Naive B cell (primary cell): ENCODE results near the gene MYBPHL. TPM values are rescaled to one million over a fixed set of nuclear protein-coding genes. Genes with fewer than 3 reads are reported as not detected.
A peak's percentile ranks its signal among the peaks of the same experiment; 100 is the strongest.

Source experiments
- ATAC-seq, 2 donors: fragments of 150-1000 bp; cut with Tn5 transposase; 2 replicates each; pipeline ENCODE4 v1.10.0; 2021; ENCODE audit warnings: low read depth in 2 of 2, mild to moderate bottlenecking in 2 of 2, moderate library complexity in 2 of 2
- DNase-seq: peaks from one replicate; pipeline ENCODE4 v3.0.0; 2022
- H3K27ac Mint-ChIP-seq, 6 donors: one replicate each; pipeline ENCODE4 v1.8.0; 2020 to 2022; ENCODE audit warnings: mild to moderate bottlenecking in 6 of 6, mixed read lengths in 6 of 6, moderate library complexity in 5 of 6, inconsistent platforms in 2 of 6
- H3K27me3 Mint-ChIP-seq, 3 donors: one replicate each; pipeline ENCODE4 v1.8.0; 2021 to 2022; ENCODE audit warnings: mixed read lengths in 3 of 3, mild to moderate bottlenecking in 1 of 3
- H3K36me3 Mint-ChIP-seq, 2 donors: one replicate each; pipeline ENCODE4 v1.8.0; 2020 to 2022; ENCODE audit warnings: mixed read lengths in 2 of 2, inconsistent platforms in 1 of 2, mild to moderate bottlenecking in 1 of 2
- H3K4me1 Mint-ChIP-seq, 3 donors: one replicate each; pipeline ENCODE4 v1.8.0; 2020 to 2022; ENCODE audit warnings: mixed read lengths in 3 of 3, inconsistent platforms in 1 of 3, mild to moderate bottlenecking in 1 of 3, moderate library complexity in 1 of 3
- H3K4me3 Mint-ChIP-seq, 8 donors: one replicate each; pipeline ENCODE4 v1.8.0; 2020 to 2022; ENCODE audit warnings: mild to moderate bottlenecking in 8 of 8, mixed read lengths in 8 of 8, moderate library complexity in 8 of 8, inconsistent platforms in 2 of 8
- H3K9me3 Mint-ChIP-seq, 7 donors: one replicate each; pipeline ENCODE4 v1.8.0; 2020 to 2022; ENCODE audit warnings: mixed read lengths in 7 of 7, mild to moderate bottlenecking in 5 of 7, inconsistent platforms in 2 of 7, moderate library complexity in 1 of 7
- polyA plus RNA-seq, 6 donors: library from polyadenylated mRNA; unstranded; fragments of 300-500 nt; fragmentation: Illumina TruSeq; gene quantifications; one replicate each; pipeline ENCODE4 v1.2.3, GENCODE V29; 2021; ENCODE audit warnings: low read depth in 6 of 6

MYBPHL gene
- polyA plus RNA-seq, 6 donors from 2014 or later: not detected

DNA sequence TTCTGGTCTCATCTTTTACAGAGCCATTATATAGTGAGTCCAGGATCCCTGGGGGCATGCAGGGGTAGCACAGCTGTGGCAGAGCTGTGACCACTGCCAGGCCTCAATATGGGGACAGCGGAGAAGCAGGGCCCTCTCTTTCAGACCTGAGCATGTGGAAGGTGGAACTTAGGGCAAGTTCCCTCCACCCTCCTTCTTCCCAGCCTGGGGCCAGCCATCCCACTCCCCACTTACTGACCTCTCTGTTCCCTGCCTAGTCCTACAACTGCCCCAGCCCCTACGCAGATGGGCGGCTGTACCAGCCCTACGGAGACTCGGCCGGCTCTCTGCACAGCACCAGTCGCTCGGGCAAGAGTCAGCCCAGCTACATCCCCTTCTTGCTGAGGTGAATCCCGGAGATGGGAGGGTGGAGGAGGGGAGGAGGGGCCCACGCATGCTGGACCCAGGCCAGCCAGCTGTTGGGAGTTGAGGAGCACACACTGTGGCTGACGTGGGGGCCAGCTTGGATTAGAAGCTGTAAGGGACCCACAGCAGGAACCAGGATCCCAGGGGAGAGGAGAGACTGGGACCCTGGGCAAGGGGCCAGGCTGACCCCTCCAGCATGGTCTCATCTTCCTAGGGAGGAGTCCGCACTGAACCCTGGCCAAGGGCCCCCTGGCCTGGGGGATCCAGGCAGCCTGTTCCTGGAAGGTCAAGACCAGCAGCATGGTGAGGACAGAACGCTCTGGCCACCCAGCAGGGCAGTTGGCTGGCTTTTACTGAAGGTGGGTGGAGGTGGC, 34.6 kb downstream of the MYBPHL start:
- H3K4me3 Mint-ChIP-seq: no peak overlapping the region
- H3K4me1 Mint-ChIP-seq: peaks cover 2 to 7% (median 3%) of the 10 kb centered on the region in 3 donors
- H3K36me3 Mint-ChIP-seq: no peaks in the 10 kb centered on the region
- ATAC-seq (no peak), DNase-seq (no peak)
- no peak overlapping the region for H3K27ac Mint-ChIP-seq
- no peaks in the 10 kb centered on the region for H3K9me3 Mint-ChIP-seq
- H3K27me3 Mint-ChIP-seq: peaks cover 4 to 19% (median 16%) of the 10 kb centered on the region in 3 donors

DNA sequence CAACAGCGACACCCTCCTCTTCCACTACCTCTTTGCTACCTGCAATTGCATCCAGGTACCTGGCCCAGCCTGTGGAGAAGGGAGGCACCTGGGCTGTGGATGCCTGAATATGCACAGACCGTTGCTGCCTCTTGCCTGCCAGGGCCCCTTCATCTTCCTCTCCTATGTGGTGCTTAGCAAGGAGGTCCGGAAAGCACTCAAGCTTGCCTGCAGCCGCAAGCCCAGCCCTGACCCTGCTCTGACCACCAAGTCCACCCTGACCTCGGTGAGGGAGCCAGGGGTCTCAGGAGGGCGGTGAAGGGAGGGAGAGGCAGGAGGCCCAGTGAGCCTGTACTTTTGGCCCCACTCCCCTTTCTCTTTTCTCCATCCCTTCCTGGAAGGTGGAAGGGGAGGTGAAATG, 35.4 kb downstream of the MYBPHL start:
- no peak for ATAC-seq
- Mint-ChIP-seq H3K4me1 (peaks cover 0 to 7% (median 0%) of the 10 kb centered on the region in 3 donors), H3K27me3 (peaks cover 4 to 19% (median 16%) of the 10 kb centered on the region in 3 donors)

DNA sequence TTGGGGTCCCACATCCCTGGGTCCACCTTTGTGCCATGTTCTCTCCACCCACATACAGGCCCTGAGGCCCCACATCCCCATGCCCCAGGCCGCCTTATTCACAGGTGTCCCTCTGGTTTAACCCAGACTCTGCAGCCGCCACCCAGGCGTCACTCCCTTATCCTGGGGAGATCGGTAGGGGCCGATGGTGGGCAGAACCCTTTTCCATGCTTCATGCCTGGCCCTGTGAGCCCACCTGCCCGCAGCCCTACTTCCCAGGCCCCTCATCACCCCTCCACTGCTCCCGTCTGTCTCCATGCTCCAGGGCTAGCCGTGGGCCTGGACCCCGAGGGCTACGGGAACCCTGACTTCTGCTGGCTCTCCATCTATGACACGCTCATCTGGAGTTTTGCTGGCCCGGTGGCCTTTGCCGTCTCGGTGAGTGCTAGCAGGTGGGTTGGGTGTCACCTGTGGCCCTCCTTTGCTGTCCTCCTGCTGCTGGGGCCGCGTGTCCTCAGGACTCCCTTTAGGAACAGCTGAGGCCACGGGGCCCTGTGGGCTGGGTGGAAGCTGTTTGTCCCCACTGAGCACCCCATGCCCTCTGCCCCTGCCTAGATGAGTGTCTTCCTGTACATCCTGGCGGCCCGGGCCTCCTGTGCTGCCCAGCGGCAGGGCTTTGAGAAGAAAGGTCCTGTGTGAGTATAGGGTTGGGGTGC, 36.0 kb downstream of the MYBPHL start:
- ATAC-seq (no peak), DNase-seq (no peak)
- Mint-ChIP-seq H3K27ac (no peak overlapping the region), H3K4me1 (peaks cover 0 to 7% (median 0%) of the 10 kb centered on the region in 3 donors), H3K4me3 (no peak overlapping the region), H3K9me3 (no peaks in the 10 kb centered on the region), H3K27me3 (peaks cover 4 to 19% (median 16%) of the 10 kb centered on the region in 3 donors), H3K36me3 (no peaks in the 10 kb centered on the region)

More for the DNA sequence above, 35.4 kb downstream of the MYBPHL start:
- no peaks in the 10 kb centered on the region for H3K36me3 Mint-ChIP-seq
- no peak for DNase-seq
- no peak overlapping the region for H3K4me3 Mint-ChIP-seq
- H3K9me3 Mint-ChIP-seq: no peaks in the 10 kb centered on the region
- no peak overlapping the region for H3K27ac Mint-ChIP-seq

DNA sequence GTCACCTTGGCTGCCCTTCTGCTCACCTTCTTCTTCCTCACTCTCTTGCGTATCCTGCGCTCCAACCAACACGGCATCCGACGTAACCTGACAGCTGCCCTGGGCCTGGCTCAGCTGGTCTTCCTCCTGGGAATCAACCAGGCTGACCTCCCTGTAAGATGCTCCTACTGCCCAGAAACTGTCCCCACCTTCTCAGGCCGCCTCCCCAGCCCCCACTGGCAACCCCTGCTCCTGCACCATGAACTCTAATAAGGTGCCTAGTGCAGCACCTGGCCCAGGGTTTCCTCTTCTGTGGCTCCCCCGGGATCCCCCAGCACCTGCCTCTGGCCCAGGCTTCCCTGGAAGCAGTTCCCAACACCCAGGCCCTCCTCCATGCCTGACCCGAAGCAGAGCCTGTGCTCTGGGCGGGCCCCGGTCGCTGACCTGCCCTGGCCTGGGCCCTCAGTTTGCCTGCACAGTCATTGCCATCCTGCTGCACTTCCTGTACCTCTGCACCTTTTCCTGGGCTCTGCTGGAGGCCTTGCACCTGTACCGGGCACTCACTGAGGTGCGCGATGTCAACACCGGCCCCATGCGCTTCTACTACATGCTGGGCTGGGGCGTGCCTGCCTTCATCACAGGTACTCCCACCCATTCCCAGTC, 36.7 kb downstream of the MYBPHL start:
- peaks cover 0 to 7% (median 0%) of the 10 kb centered on the region in 3 donors for H3K4me1 Mint-ChIP-seq
- DNase-seq: no peak
- H3K4me3 Mint-ChIP-seq: no peak overlapping the region
- peaks cover 4 to 16% (median 16%) of the 10 kb centered on the region in 3 donors for H3K27me3 Mint-ChIP-seq
- H3K9me3 Mint-ChIP-seq: no peaks in the 10 kb centered on the region
- ATAC-seq: no peak
- no peaks in the 10 kb centered on the region for H3K36me3 Mint-ChIP-seq
- peak overlapping the region in 2 of 6 donors; percentile 59 to 91 for H3K27ac Mint-ChIP-seq

DNA sequence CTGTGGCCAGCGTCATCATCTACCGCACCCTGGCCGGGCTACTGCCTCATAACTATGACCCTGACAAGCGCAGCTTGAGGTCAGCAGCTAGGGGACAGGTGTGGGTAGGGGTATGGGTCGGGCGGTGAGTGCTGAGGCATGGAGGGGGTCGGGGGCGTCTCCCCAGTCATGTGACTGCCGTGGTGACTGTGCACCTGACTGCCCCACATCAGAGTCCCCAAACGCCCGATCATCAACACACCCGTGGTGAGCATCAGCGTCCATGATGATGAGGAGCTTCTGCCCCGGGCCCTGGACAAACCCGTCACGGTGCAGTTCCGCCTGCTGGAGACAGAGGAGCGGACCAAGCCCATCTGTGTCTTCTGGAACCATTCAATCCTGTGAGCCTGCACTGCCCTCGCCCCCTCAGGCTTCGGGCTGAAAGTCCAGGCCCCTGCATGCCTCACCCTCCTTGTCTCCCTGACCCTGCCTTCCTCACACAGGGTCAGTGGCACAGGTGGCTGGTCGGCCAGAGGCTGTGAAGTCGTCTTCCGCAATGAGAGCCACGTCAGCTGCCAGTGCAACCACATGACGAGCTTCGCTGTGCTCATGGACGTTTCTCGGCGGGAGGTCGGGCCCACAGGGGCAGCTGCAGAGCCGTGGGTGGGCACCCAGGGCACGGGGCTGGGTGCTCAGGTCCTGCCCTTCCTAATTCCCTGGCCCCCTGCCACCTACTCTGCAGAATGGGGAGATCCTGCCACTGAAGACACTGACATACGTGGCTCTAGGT, 37.4 kb downstream of the MYBPHL start:
- no peaks in the 10 kb centered on the region for H3K36me3 Mint-ChIP-seq
- no peaks in the 10 kb centered on the region for H3K9me3 Mint-ChIP-seq
- H3K27ac Mint-ChIP-seq: no peak overlapping the region
- peaks cover 0 to 7% (median 0%) of the 10 kb centered on the region in 3 donors for H3K4me1 Mint-ChIP-seq
- DNase-seq (no peak), ATAC-seq (no peak)
- H3K27me3 Mint-ChIP-seq: peaks cover 4 to 10% (median 9%) of the 10 kb centered on the region in 3 donors
- H3K4me3 Mint-ChIP-seq: no peak overlapping the region

DNA sequence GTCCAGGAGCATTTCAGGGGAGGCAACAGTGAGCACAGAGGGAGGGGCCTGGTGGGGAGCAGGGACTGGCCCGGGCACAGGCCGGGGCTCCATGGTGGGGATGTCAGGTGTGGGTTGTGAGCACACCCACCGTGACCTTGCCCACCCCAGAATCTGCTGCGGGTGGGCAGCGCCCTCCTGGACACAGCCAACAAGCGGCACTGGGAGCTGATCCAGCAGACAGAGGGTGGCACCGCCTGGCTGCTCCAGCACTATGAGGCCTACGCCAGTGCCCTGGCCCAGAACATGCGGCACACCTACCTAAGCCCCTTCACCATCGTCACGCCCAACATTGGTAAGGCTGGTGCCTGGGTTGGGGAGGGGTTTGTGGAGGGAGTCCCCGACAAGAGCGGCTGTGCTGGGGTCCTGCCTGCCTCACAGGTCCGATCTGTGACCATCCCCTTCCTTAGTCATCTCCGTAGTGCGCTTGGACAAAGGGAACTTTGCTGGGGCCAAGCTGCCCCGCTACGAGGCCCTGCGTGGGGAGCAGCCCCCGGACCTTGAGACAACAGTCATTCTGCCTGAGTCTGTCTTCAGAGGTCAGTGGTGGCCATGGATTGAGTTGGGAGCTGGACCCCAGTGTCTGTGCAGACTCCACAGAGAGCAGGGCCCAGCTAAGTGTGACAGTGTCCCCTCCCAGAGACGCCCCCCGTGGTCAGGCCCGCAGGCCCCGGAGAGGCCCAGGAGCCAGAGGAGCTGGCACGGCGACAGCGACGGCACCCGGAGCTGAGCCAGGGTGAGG, 38.2 kb downstream of the MYBPHL start:
- H3K27ac Mint-ChIP-seq: no peak overlapping the region
- H3K36me3 Mint-ChIP-seq: no peaks in the 10 kb centered on the region
- no peaks in the 10 kb centered on the region for H3K9me3 Mint-ChIP-seq
- DNase-seq (no peak), ATAC-seq (no peak)
- H3K4me1 Mint-ChIP-seq: peaks cover 0 to 3% (median 1%) of the 10 kb centered on the region in 3 donors
- peaks cover 0 to 11% (median 5%) of the 10 kb centered on the region in 3 donors for H3K27me3 Mint-ChIP-seq
- H3K4me3 Mint-ChIP-seq: no peak overlapping the region

DNA sequence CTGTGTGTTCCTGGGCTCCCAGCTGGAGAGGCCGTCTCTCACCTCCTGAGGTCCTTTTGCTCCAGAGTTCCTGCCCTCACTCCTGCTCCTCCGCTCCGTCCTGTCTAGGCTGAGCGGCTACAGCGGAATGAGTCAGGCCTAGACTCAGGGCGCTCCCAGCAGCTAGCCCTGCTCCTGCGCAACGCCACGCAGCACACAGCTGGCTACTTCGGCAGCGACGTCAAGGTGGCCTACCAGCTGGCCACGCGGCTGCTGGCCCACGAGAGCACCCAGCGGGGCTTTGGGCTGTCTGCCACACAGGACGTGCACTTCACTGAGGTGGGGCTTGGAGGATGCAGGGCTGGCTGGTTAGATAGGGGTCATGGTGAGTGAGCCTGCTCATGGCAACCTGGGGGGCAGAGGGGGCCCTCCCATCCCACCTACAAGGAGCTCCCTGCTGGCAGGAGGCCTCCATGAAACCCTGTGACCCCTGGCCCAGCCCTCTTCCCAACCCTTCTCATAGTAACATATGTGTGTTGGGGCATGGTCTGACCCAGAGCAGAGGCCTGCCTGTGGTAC, 39.0 kb downstream of the MYBPHL start:
- no peak for ATAC-seq
- Mint-ChIP-seq H3K4me1 (peaks cover 3 to 10% (median 4%) of the 10 kb centered on the region in 3 donors), H3K36me3 (no peaks in the 10 kb centered on the region), H3K27me3 (peaks cover 0 to 15% (median 8%) of the 10 kb centered on the region in 3 donors), H3K9me3 (no peaks in the 10 kb centered on the region), H3K4me3 (no peak overlapping the region), H3K27ac (no peak overlapping the region)
- no peak for DNase-seq

DNA sequence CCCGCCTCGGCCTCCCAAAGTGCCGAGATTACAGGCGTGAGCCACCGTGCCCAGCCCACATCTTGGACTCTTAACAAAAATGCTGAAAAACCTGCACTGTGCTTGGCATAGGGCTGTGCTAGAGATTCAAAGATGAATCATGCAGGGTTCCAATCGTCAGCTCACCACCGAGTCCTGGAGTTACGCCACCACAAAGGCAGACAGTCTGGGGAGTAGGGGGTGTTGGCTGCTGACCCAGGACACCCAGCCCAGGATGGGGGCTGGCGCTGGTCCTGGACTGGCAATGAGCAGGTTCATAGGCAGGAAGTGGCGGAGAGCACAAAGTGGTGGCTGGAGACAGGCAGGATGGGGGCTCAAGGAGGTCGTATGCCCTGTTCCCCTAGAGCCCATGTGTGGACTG, 39.8 kb downstream of the MYBPHL start:
- Mint-ChIP-seq H3K4me3 (no peak overlapping the region), H3K9me3 (no peaks in the 10 kb centered on the region), H3K27me3 (peaks cover 0 to 10% (median 8%) of the 10 kb centered on the region in 3 donors), H3K36me3 (no peaks in the 10 kb centered on the region), H3K27ac (no peak overlapping the region), H3K4me1 (peaks cover 3 to 10% (median 4%) of the 10 kb centered on the region in 3 donors)
- no peak for ATAC-seq
- DNase-seq: no peak

DNA sequence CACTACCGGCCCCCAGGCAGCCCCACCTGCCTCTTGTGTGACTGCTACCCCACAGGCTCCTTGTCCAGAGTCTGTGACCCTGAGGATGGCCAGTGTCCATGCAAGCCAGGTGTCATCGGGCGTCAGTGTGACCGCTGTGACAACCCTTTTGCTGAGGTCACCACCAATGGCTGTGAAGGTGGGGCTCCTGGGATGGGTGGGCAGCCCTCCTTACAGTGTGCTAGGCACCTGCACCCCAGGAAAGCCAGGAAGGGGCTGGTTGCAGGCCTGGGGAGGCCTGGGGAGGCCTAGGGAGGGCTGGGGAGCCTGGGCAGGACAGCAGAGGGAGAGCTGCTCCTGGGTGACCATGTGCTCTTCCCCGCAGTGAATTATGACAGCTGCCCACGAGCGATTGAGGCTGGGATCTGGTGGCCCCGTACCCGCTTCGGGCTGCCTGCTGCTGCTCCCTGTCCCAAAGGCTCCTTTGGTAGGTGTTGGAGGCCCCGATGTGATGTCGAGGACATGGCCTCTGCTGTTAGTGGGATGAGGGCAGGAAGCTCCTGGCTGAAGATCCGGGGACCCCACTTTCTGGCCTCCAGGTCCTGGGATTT, 41.0 kb downstream of the MYBPHL start:
- Mint-ChIP-seq H3K4me3 (no peak overlapping the region), H3K9me3 (no peaks in the 10 kb centered on the region)

DNA sequence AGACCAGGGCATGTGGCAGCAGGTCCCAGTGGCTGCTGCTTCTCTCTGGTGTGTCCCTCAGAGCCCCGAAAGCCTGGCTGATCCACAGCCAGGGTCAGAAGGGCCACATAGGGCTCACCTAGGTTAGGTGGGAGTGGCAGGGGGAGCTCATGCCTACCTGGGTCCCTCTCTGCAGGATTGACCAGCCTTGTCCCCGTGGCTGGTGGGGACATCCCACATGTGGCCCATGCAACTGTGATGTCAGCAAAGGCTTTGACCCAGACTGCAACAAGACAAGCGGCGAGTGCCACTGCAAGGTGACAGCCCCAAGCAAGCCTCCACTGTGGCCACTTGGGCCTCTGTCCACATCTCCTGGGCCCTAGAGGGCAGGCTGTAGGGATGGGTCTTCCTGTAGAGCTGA, 41.8 kb downstream of the MYBPHL start:
- ATAC-seq: no peak

More for the DNA sequence above, 41.0 kb downstream of the MYBPHL start:
- no peak overlapping the region for H3K27ac Mint-ChIP-seq
- peaks cover 0 to 10% (median 8%) of the 10 kb centered on the region in 3 donors for H3K27me3 Mint-ChIP-seq
- H3K36me3 Mint-ChIP-seq: no peaks in the 10 kb centered on the region
- ATAC-seq: no peak
- H3K4me1 Mint-ChIP-seq: peaks cover 3 to 10% (median 4%) of the 10 kb centered on the region in 3 donors
- DNase-seq: no peak

DNA sequence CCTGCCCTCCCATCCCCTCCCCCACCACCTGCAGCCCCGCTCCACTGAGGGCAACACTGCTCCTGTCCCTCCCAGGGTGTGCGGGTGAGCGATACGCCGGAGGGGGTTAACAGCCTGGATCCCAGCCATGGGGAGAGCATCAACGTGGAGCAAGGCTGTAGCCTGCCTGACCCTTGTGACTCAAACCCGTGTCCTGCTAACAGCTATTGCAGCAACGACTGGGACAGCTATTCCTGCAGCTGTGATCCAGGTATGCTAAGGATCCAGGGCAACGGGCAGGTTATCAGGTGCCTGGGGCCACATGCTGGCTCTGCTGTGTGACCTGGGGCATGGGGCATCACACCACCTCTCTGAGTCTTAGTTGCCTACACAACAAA, 42.4 kb downstream of the MYBPHL start:
- peak overlapping the region in 1 of 6 donors; percentile 69 for H3K27ac Mint-ChIP-seq
- no peaks in the 10 kb centered on the region for H3K9me3 Mint-ChIP-seq
- H3K27me3 Mint-ChIP-seq: peaks cover 0 to 10% (median 8%) of the 10 kb centered on the region in 3 donors
- no peak overlapping the region for H3K4me3 Mint-ChIP-seq
- H3K36me3 Mint-ChIP-seq: no peaks in the 10 kb centered on the region
- peaks cover 3 to 10% (median 4%) of the 10 kb centered on the region in 3 donors for H3K4me1 Mint-ChIP-seq
- no peak for ATAC-seq
- DNase-seq: no peak

More for the DNA sequence above, 41.8 kb downstream of the MYBPHL start:
- no peak overlapping the region for H3K4me3 Mint-ChIP-seq
- H3K4me1 Mint-ChIP-seq: peaks cover 3 to 10% (median 4%) of the 10 kb centered on the region in 3 donors
- H3K27me3 Mint-ChIP-seq: peaks cover 0 to 10% (median 8%) of the 10 kb centered on the region in 3 donors
- no peak overlapping the region for H3K27ac Mint-ChIP-seq
- no peaks in the 10 kb centered on the region for H3K36me3 Mint-ChIP-seq
- no peaks in the 10 kb centered on the region for H3K9me3 Mint-ChIP-seq
- DNase-seq: no peak
